ENCODE data around the gene MIER3. TPM values are rescaled to one million over a fixed set of nuclear protein-coding genes. Genes with fewer than 3 reads are reported as not detected.

MIER3 gene
- polyA plus RNA-seq, 1 of the 3 experiments (the other 2 are of a cell fraction) = 3.8 TPM

GRCh38 chr5:56986626-56986947 lies 34.7 kb upstream of the MIER3 start:
- no peak overlapping the region for H3K4me3 ChIP-seq (ENCODE audit: low read depth in 2 of 2, low read length in 1 of 2)
- 0 out of 2 replicates have a peak overlapping the region, but pooled peaks have one; percentile 54 for H2AFZ ChIP-seq (ENCODE audit: low read depth)
- 10% methylated on average over 1 of the region's 1 CpG for WGBS (ENCODE audit: low lambda C conversion rate)
- no peaks in the 10 kb centered on the region for H3K27me3 ChIP-seq (ENCODE audit: insufficient read depth)
- H3K27ac ChIP-seq (ENCODE audit: low read depth in 2 of 2, low read length in 1 of 2) = no peak overlapping the region
- TF ChIP-seq SMC3 (IDR thresholded peaks at IDR 0.05; ENCODE audit: low read depth, low read length) = no peak
- TF ChIP-seq POLR2AphosphoS5 (IDR thresholded peaks at IDR 0.05; ENCODE audit: low read depth, low read length) = no peak
- no peak for TF ChIP-seq YY1 (IDR thresholded peaks at IDR 0.05; ENCODE audit: low read depth)
- no peak for TF ChIP-seq CHD2 (IDR thresholded peaks at IDR 0.05; ENCODE audit: low read length, partially characterized antibody)
- TF ChIP-seq TEAD4 (IDR thresholded peaks at IDR 0.05; ENCODE audit: borderline replicate concordance, insufficient read depth) = no peak
- no peak for TF ChIP-seq NRF1 (IDR thresholded peaks at IDR 0.05; ENCODE audit: low read depth, low read length)
- TF ChIP-seq REST (IDR thresholded peaks at IDR 0.05; ENCODE audit: low read depth, low read length) = no peak
- no peak for TF ChIP-seq RXRA (IDR thresholded peaks at IDR 0.05; ENCODE audit: borderline replicate concordance, low read depth)
- TF ChIP-seq MXI1 (IDR thresholded peaks at IDR 0.05; ENCODE audit: low read depth, low read length) = no peak
- no peak for TF ChIP-seq RFX5 (IDR thresholded peaks at IDR 0.05; ENCODE audit: low read length)
- TF ChIP-seq USF1 (IDR thresholded peaks at IDR 0.05; ENCODE audit: borderline replicate concordance, low read depth) = no peak
- no peak for TF ChIP-seq SIN3A (IDR thresholded peaks at IDR 0.05; ENCODE audit: borderline replicate concordance, low read depth, low read length)
- TF ChIP-seq MAX (IDR thresholded peaks at IDR 0.05; ENCODE audit: low read depth) = no peak
- TF ChIP-seq GATA2 (CRISPR knock-in tag; IDR thresholded peaks at IDR 0.05) = no peak
- no peak for TF ChIP-seq JUND (IDR thresholded peaks at IDR 0.05)
- TF ChIP-seq EZH2phosphoT487 (IDR thresholded peaks at IDR 0.05; ENCODE audit: borderline replicate concordance, low read depth) = no peak
- TF ChIP-seq PBX3 (IDR thresholded peaks at IDR 0.05) = no peak
- TF ChIP-seq USF2 (IDR thresholded peaks at IDR 0.05; ENCODE audit: borderline replicate concordance, low read depth, low read length) = no peak
- TF ChIP-seq TAF1 (IDR thresholded peaks at IDR 0.05; ENCODE audit: borderline replicate concordance, low read depth, low read length) = no peak
- no peaks in the 10 kb centered on the region for H3K36me3 ChIP-seq (replicated peaks in 1 of 2; ENCODE audit: control insufficient read depth in 1 of 2, insufficient read depth in 2 of 2, low read length in 1 of 2)
- H3K9me2 ChIP-seq = no peaks in the 10 kb centered on the region
- no peak for DNase-seq
- POLR2A ChIA-PET = no interaction called here
- no peak overlapping the region for H3K9ac ChIP-seq
- no peaks in the 10 kb centered on the region for H3K4me1 ChIP-seq (ENCODE audit: control insufficient read depth in 1 of 2, insufficient read depth in 2 of 2, low read depth in 1 of 2, low read length in 1 of 2)
- no peaks in the 10 kb centered on the region for H3K79me2 ChIP-seq (ENCODE audit: insufficient read depth)
- no peaks in the 10 kb centered on the region for H3K9me3 ChIP-seq
- H4K20me1 ChIP-seq (ENCODE audit: insufficient read depth) = no peaks in the 10 kb centered on the region
- CTCF ChIA-PET = no interaction called here
- no peaks in the 10 kb centered on the region for H3F3A ChIP-seq (replicated peaks; ENCODE audit: insufficient read depth)
- no peak overlapping the region; the same call in 1 of the 2 replicates for H3K4me2 ChIP-seq
